WTC11 (cell line): ENCODE results near the gene GGA2. TPM values are rescaled to one million over a fixed set of nuclear protein-coding genes. Genes with fewer than 3 reads are reported as not detected.
A peak's percentile ranks its signal among the peaks of the same experiment; 100 is the strongest.

Source experiments
- ATAC-seq: fragments of 200-7000 bp; cut with Tn5 transposase; 2 replicates; pipeline ENCODE4 v1.10.0; 2021; ENCODE audit warnings: mild to moderate bottlenecking, moderate library complexity
- CTCF ChIA-PET: fragments of 300-600 bp; sonication (Branson Sonifier 250); formaldehyde crosslinking; loops from one replicate; lab custom pipeline; 2021; ENCODE audit warnings: antibody characterized with exemption; lab: Charles Lee
- POLR2A ChIA-PET: fragments of 350-600 bp; sonication (Branson Sonifier 250); formaldehyde crosslinking; loops from one replicate; lab custom pipeline; 2021; ENCODE audit warnings: antibody characterized with exemption; lab: Charles Lee
- DNase-seq: peaks from one replicate; pipeline ENCODE4 v3.0.0; 2021; ENCODE audit warnings: low spot score
- H3K27ac Mint-ChIP-seq: 2 replicates; pipeline ENCODE4 v1.8.0; 2021; ENCODE audit warnings: mixed read lengths
- H3K27me3 Mint-ChIP-seq: 2 replicates; pipeline ENCODE4 v1.8.0; 2021; ENCODE audit warnings: low read depth, mild to moderate bottlenecking, moderate library complexity, mixed read lengths
- H3K36me3 Mint-ChIP-seq: 2 replicates; pipeline ENCODE4 v1.8.0; 2021; ENCODE audit warnings: mixed read lengths
- H3K4me1 Mint-ChIP-seq: 2 replicates; pipeline ENCODE4 v1.8.0; 2022; ENCODE audit warnings: mixed read lengths
- H3K4me3 Mint-ChIP-seq: 2 replicates; pipeline ENCODE4 v1.8.0; 2021; ENCODE audit warnings: mild to moderate bottlenecking, moderate library complexity, mixed read lengths
- H3K9me3 Mint-ChIP-seq: 2 replicates; pipeline ENCODE4 v1.8.0; 2021; ENCODE audit warnings: mixed read lengths
- CBFB ChIP-seq: sonication (generic); formaldehyde crosslinking; IDR thresholded peaks from 2 replicates; pipeline ENCODE4 v1.8.1; 2022; ENCODE audit warnings: mild to moderate bottlenecking, low read depth, missing genetic modification reagents
- FOXJ3 ChIP-seq: sonication (generic); formaldehyde crosslinking; IDR thresholded peaks from 2 replicates; pipeline ENCODE4 v1.9.0; 2021; ENCODE audit warnings: missing genetic modification reagents, mild to moderate bottlenecking, borderline replicate concordance
- GRHL2 ChIP-seq: fragments of 250-450 bp; sonication (Bioruptor Pico); IDR thresholded peaks from 2 replicates; pipeline ENCODE4 v1.8.0; 2022; ENCODE audit warnings: mild to moderate bottlenecking, moderate library complexity; ENCODE audit not compliant: insufficient replicate concordance, severe bottlenecking
- HMGA2 ChIP-seq: fragments of 250-450 bp; sonication (Bioruptor Pico); IDR thresholded peaks from 2 replicates; pipeline ENCODE4 v1.4.0; 2021; ENCODE audit warnings: mild to moderate bottlenecking, moderate library complexity
- JUN ChIP-seq: sonication (generic); formaldehyde crosslinking; IDR thresholded peaks from 2 replicates; pipeline ENCODE4 v1.8.0; 2023; ENCODE audit warnings: mild to moderate bottlenecking, missing genetic modification reagents
- KAT7 ChIP-seq: sonication (generic); formaldehyde crosslinking; IDR thresholded peaks from 2 replicates; pipeline ENCODE4 v1.8.1; 2023; ENCODE audit warnings: missing genetic modification reagents, mild to moderate bottlenecking, borderline replicate concordance
- NR1H2 ChIP-seq: sonication (generic); formaldehyde crosslinking; IDR thresholded peaks from 2 replicates; pipeline ENCODE4 v1.9.0; 2021; ENCODE audit warnings: mild to moderate bottlenecking, moderate library complexity, missing genetic modification reagents
- TEAD1 ChIP-seq: sonication (generic); formaldehyde crosslinking; IDR thresholded peaks from 2 replicates; pipeline ENCODE4 v1.8.0; 2022; ENCODE audit warnings: mild to moderate bottlenecking, missing genetic modification reagents
- TEAD4 ChIP-seq: sonication (generic); formaldehyde crosslinking; IDR thresholded peaks from 2 replicates; pipeline ENCODE4 v1.8.0; 2022; ENCODE audit warnings: mild to moderate bottlenecking, missing genetic modification reagents
- ZBTB21 ChIP-seq: sonication (generic); formaldehyde crosslinking; IDR thresholded peaks from 2 replicates; pipeline ENCODE4 v1.8.1; 2023; ENCODE audit warnings: mild to moderate bottlenecking, missing genetic modification reagents, borderline replicate concordance
- ZNF121 ChIP-seq: sonication (generic); formaldehyde crosslinking; IDR thresholded peaks from 2 replicates; pipeline ENCODE4 v1.8.0; 2023; ENCODE audit warnings: missing genetic modification reagents
- ZNF232 ChIP-seq: sonication (generic); formaldehyde crosslinking; IDR thresholded peaks from 2 replicates; pipeline ENCODE4 v1.8.0; 2022; ENCODE audit warnings: mild to moderate bottlenecking, missing genetic modification reagents
- ZNF416 ChIP-seq: fragments of 250-450 bp; sonication (Bioruptor Pico); IDR thresholded peaks from 2 replicates; pipeline ENCODE4 v1.9.0; 2021; ENCODE audit warnings: mild to moderate bottlenecking, inconsistent platforms
- total RNA-seq: library from RNA; stranded (reverse); gene quantifications from 3 replicates; pipeline ENCODE4 v1.2.3, GENCODE V29; 2021
- TF ChIP-seq, protein P1 (sequence below): sonication (generic); formaldehyde crosslinking; IDR thresholded peaks from 2 replicates; pipeline ENCODE4 v1.8.0; 2022; ENCODE audit warnings: mild to moderate bottlenecking, missing genetic modification reagents
- TF ChIP-seq, protein P2 (sequence below): sonication (generic); formaldehyde crosslinking; IDR thresholded peaks from 2 replicates; pipeline ENCODE4 v1.8.1; 2022; ENCODE audit warnings: low read depth, missing genetic modification reagents, borderline replicate concordance
- TF ChIP-seq, protein P3 (sequence below): sonication (generic); formaldehyde crosslinking; conservative IDR thresholded peaks from 2 replicates; pipeline ENCODE4 v1.8.1; 2023; ENCODE audit warnings: mild to moderate bottlenecking, low read depth, missing genetic modification reagents, moderate library complexity

GGA2 gene
- total RNA-seq, 1 experiment from 2014 or later: 107 TPM

DNA sequence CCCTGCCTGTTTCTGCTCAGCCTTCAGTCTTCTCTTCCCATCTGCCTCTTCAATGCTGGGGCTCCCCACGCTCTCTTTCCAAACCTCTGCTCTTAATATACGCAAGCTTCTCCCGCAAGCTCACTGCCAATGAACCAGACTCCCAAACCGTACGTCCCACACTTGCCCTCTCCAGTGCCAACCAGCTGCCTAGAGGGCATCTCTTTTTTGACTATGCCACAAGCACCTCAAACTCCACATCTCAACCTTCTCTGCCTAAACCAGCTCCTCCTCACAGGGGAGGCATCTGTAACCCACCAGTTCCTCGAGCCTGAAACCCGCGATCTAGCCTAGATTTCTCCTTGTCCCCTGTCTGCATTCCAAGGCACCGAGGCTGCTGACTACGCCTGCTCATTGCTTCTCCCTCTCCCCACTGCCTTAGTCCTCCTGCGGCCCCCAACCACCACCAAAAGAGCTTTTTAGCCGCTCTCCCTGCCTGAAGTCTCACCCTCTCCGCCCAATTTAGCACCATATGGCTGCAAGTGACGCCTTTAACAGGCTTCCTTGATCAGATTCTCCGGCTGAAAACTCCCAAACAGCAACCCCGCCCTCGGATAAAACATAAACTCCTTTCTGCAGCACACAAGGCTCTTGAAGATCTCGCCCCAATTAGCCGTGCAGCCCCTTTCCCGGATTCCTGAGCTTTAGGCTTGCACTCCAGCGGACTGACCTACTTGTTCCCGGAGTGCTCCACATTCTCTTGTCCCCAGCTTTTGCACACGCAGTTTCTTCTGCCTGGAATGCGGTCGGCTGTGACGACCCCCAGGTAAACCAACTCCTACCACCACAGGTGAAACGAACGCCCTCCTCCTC lies 1.5 kb downstream of the GGA2 start (continued):
- TF ChIP-seq ZNF416 (CRISPR knock-in tag) (no peak), ZNF121 (CRISPR knock-in tag) (no peak)

DNA sequence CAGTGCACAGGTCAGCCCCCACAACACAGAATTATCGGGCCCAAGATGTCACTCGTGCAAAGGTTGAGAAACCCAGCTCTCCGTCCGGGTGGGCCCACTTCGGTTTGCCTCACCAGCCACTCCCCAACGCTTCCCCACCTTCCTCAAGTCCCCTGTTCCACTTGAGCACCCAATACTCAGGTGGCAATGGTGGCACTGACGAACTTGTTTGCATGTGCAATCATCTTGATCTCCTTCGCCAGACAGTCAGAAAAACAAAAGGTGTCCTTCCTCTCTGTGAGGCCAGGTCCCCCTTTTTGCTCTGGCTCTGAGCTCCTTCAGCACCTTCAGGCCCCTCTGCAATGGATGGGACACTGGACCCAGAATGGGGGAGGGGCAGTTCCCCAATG lies 3.7 kb downstream of the GGA2 start:
- CTCF ChIA-PET: interaction anchor here (2.0 kb wide), 1 partner anchor 71 kb away, joined by 6 read pairs; no protein-coding TSS in a partner anchor
- Mint-ChIP-seq H3K36me3 (peaks cover 12% of the 10 kb centered on the region), H3K4me1 (peaks cover 52% of the 10 kb centered on the region), H3K27me3 (no peaks in the 10 kb centered on the region), H3K27ac (peak overlapping the region; percentile 47; the same call in 1 of the 2 replicates), H3K9me3 (no peaks in the 10 kb centered on the region), H3K4me3 (peak overlapping the region; percentile 12; the same call in 1 of the 2 replicates)
- DNase-seq: no peak
- TF ChIP-seq ZBTB21 (CRISPR knock-in tag): no peak
- TF ChIP-seq ZNF232 (CRISPR knock-in tag): no peak
- TF ChIP-seq, protein P1, sequence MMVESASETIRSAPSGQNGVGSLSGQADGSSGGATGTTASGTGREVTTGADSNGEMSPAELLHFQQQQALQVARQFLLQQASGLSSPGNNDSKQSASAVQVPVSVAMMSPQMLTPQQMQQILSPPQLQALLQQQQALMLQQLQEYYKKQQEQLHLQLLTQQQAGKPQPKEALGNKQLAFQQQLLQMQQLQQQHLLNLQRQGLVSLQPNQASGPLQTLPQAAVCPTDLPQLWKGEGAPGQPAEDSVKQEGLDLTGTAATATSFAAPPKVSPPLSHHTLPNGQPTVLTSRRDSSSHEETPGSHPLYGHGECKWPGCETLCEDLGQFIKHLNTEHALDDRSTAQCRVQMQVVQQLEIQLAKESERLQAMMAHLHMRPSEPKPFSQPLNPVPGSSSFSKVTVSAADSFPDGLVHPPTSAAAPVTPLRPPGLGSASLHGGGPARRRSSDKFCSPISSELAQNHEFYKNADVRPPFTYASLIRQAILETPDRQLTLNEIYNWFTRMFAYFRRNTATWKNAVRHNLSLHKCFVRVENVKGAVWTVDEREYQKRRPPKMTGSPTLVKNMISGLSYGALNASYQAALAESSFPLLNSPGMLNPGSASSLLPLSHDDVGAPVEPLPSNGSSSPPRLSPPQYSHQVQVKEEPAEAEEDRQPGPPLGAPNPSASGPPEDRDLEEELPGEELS (CRISPR knock-in tag): no peak
- TF ChIP-seq KAT7 (CRISPR knock-in tag): no peak
- no peak for TF ChIP-seq JUN (CRISPR knock-in tag)
- no peak for TF ChIP-seq FOXJ3 (CRISPR knock-in tag)
- TF ChIP-seq, protein P2, sequence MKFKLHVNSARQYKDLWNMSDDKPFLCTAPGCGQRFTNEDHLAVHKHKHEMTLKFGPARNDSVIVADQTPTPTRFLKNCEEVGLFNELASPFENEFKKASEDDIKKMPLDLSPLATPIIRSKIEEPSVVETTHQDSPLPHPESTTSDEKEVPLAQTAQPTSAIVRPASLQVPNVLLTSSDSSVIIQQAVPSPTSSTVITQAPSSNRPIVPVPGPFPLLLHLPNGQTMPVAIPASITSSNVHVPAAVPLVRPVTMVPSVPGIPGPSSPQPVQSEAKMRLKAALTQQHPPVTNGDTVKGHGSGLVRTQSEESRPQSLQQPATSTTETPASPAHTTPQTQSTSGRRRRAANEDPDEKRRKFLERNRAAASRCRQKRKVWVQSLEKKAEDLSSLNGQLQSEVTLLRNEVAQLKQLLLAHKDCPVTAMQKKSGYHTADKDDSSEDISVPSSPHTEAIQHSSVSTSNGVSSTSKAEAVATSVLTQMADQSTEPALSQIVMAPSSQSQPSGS (CRISPR knock-in tag): no peak
- no peak for TF ChIP-seq TEAD4
- no peak for TF ChIP-seq TEAD1
- TF ChIP-seq GRHL2 (CRISPR knock-in tag): no peak
- TF ChIP-seq CBFB (CRISPR knock-in tag): no peak
- TF ChIP-seq, protein P3, sequence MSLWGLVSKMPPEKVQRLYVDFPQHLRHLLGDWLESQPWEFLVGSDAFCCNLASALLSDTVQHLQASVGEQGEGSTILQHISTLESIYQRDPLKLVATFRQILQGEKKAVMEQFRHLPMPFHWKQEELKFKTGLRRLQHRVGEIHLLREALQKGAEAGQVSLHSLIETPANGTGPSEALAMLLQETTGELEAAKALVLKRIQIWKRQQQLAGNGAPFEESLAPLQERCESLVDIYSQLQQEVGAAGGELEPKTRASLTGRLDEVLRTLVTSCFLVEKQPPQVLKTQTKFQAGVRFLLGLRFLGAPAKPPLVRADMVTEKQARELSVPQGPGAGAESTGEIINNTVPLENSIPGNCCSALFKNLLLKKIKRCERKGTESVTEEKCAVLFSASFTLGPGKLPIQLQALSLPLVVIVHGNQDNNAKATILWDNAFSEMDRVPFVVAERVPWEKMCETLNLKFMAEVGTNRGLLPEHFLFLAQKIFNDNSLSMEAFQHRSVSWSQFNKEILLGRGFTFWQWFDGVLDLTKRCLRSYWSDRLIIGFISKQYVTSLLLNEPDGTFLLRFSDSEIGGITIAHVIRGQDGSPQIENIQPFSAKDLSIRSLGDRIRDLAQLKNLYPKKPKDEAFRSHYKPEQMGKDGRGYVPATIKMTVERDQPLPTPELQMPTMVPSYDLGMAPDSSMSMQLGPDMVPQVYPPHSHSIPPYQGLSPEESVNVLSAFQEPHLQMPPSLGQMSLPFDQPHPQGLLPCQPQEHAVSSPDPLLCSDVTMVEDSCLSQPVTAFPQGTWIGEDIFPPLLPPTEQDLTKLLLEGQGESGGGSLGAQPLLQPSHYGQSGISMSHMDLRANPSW (CRISPR knock-in tag): no peak
- no peak for TF ChIP-seq NR1H2
- no peak for TF ChIP-seq HMGA2 (CRISPR knock-in tag)
- POLR2A ChIA-PET: no interaction called here
- ATAC-seq: no peak
